T-cell (primary cell): ENCODE results near the gene CLIC4. TPM values are rescaled to one million over a fixed set of nuclear protein-coding genes. Genes with fewer than 3 reads are reported as not detected.

Experiments
- ATAC-seq, 4 experiments: fragments of 200-7000 bp in 3 of 4; fragments of 150-1000 bp in 1 of 4; cut with Tn5 transposase; replicated peaks in 1 of 4; 1 replicate in 3 of 4; 2 replicates in 1 of 4; pipeline ENCODE4 v1.10.0; 2021; ENCODE audit warnings: moderate library complexity in 3 of 4, mild to moderate bottlenecking in 2 of 4, moderate number of reproducible peaks in 1 of 4
- CTCF ChIA-PET, 2 donors: fragments of 300-600 bp; sonication (Branson Sonifier 250); formaldehyde crosslinking; loops; one replicate each; lab custom pipeline; 2022; ENCODE audit warnings: antibody characterized with exemption in 2 of 2; lab: Charles Lee
- POLR2A ChIA-PET, 2 donors: fragments of 300-600 bp; sonication (Branson Sonifier 250); formaldehyde crosslinking; loops; one replicate each; lab custom pipeline; 2022; ENCODE audit warnings: antibody characterized with exemption in 2 of 2; lab: Charles Lee
- DNase-seq, 35 experiments: peaks; one replicate each; pipeline versions ENCODE4 v3.0.0 to v3.0.0-alpha.2; 2013 to 2023
- H3K27ac ChIP-seq: one replicate; pipeline ENCODE4 v1.5.1; 2013; ENCODE audit warnings: low read length
- H3K27me3 ChIP-seq, 2 experiments: replicated peaks in 1 of 2; 1 replicate in 1 of 2; 2 replicates in 1 of 2; pipeline versions ENCODE4 v1.6.1 to v1.7.0; 2013; ENCODE audit warnings: low read length in 1 of 2, mixed read lengths in 1 of 2; ENCODE audit not compliant: control insufficient read depth in 2 of 2, insufficient read depth in 2 of 2; ENCODE audit errors: extremely low read depth in 1 of 2
- H3K36me3 ChIP-seq, 2 donors: 1 replicate in 1 of 2; 2 replicates in 1 of 2; pipeline versions ENCODE4 v1.6.1 to v1.7.0; 2013; ENCODE audit warnings: low read length in 1 of 2; ENCODE audit not compliant: control insufficient read depth in 2 of 2, insufficient read depth in 1 of 2; ENCODE audit errors: extremely low read depth in 1 of 2
- H3K4me1 ChIP-seq, 2 experiments: 1 replicate in 1 of 2; 2 replicates in 1 of 2; pipeline versions ENCODE4 v1.6.1 to v1.7.0; 2013; ENCODE audit warnings: low read length in 2 of 2, mixed read lengths in 1 of 2; ENCODE audit not compliant: insufficient read depth in 2 of 2, control insufficient read depth in 1 of 2; ENCODE audit errors: extremely low read depth in 1 of 2
- H3K4me3 ChIP-seq, 2 donors: 1 replicate in 1 of 2; 2 replicates in 1 of 2; pipeline versions ENCODE4 v1.5.1 to v1.7.0; 2013; ENCODE audit warnings: mild to moderate bottlenecking in 2 of 2, low read length in 1 of 2, moderate library complexity in 1 of 2; ENCODE audit not compliant: control insufficient read depth in 1 of 2; ENCODE audit errors: extremely low read depth in 1 of 2
- H3K9me3 ChIP-seq: 2 replicates; pipeline ENCODE4 v1.7.0; 2013
- H3K27ac Mint-ChIP-seq, 2 donors: one replicate each; pipeline ENCODE4 v1.8.0; 2020 to 2021; ENCODE audit warnings: mild to moderate bottlenecking in 2 of 2, mixed read lengths in 2 of 2
- H3K27me3 Mint-ChIP-seq, 2 donors: one replicate each; pipeline ENCODE4 v1.8.0; 2021 to 2022; ENCODE audit warnings: mixed read lengths in 2 of 2
- H3K36me3 Mint-ChIP-seq: one replicate; pipeline ENCODE4 v1.8.0; 2021; ENCODE audit warnings: mixed read lengths
- H3K4me1 Mint-ChIP-seq, 3 donors: one replicate each; pipeline ENCODE4 v1.8.0; 2020 to 2022; ENCODE audit warnings: mixed read lengths in 3 of 3, mild to moderate bottlenecking in 1 of 3
- H3K4me3 Mint-ChIP-seq, 3 donors: one replicate each; pipeline ENCODE4 v1.8.0; 2020 to 2022; ENCODE audit warnings: mild to moderate bottlenecking in 3 of 3, mixed read lengths in 3 of 3, moderate library complexity in 3 of 3
- H3K9me3 Mint-ChIP-seq, 3 donors: one replicate each; pipeline ENCODE4 v1.8.0; 2020 to 2022; ENCODE audit warnings: mixed read lengths in 3 of 3
- WGBS: methylation state at CpG from one replicate; pipeline ENCODE4 v1.1.5; 2013; ENCODE audit warnings: missing lambda C conversion rate; ENCODE audit not compliant: insufficient coverage; 5-methylcytosine and 5-hydroxymethylcytosine counted together
- total RNA-seq, 35 experiments: library from RNA in 6 of 35; stranded (reverse) in 6 of 35; fragments of 120-200 nt in 1 of 35; gene quantifications; one replicate each; pipeline versions ENCODE4 v1.2.1 to v1.2.4 and lab custom pipeline; 2013 to 2026

The CLIC4 gene
- total RNA-seq, 5 donors from 2014 or later (not counting 1 experiment from before 2014, with no cell fraction given) = 0.75 to 9.1 (median 5.5) TPM

GRCh38 chr1:24849672-24850295 lies 104.5 kb downstream of the CLIC4 start:
- CTCF ChIA-PET = interaction anchor here in 1 of 2 donors (0.6 to 0.7 kb wide), 4 partner anchors 149 to 1139 kb away, joined by 3 read pairs; no protein-coding TSS in a partner anchor
- WGBS = 75% methylated on average over 8 of the region's 9 CpGs
- Mint-ChIP-seq H3K27me3 (no peaks in the 10 kb centered on the region), H3K4me1 (peaks cover 14 to 18% (median 18%) of the 10 kb centered on the region in 3 donors), H3K9me3 (no peaks in the 10 kb centered on the region), H3K4me3 (peak overlapping the region; percentile 51 to 74 (median 54)), H3K36me3 (no peaks in the 10 kb centered on the region), H3K27ac (peak overlapping the region; percentile 34 to 37)
- peak in 3 of 35 experiments; percentile 21 to 44 (median 28) for DNase-seq
- Histone ChIP-seq H3K27ac (no peak overlapping the region), H3K36me3 (no peaks in the 10 kb centered on the region), H3K4me3 (no peak overlapping the region), H3K4me1 (peaks cover 2 to 28% of the 10 kb centered on the region in 2 experiments), H3K27me3 (no peaks in the 10 kb centered on the region), H3K9me3 (no peaks in the 10 kb centered on the region)
- POLR2A ChIA-PET = interaction anchor here (0.7 kb wide), 2 partner anchors 74 to 78 kb away, joined by 3 to 11 read pairs; no protein-coding TSS in a partner anchor
- ATAC-seq = no peak

- peak overlapping the region in 1 of 2 donors; percentile 56 for H3K27ac Mint-ChIP-seq
- no peaks in the 10 kb centered on the region for H3K27me3 ChIP-seq
- H3K4me3 ChIP-seq = no peak overlapping the region
- no peak overlapping the region for H3K27ac ChIP-seq
- DNase-seq (no peak), ATAC-seq (no peak)
- H3K9me3 Mint-ChIP-seq = no peaks in the 10 kb centered on the region
- H3K9me3 ChIP-seq = no peaks in the 10 kb centered on the region
- POLR2A ChIA-PET = interaction anchor here (0.6 to 0.7 kb wide), 2 partner anchors 64 to 1526 kb away, joined by 3 to 6 read pairs; no protein-coding TSS in a partner anchor
- no peaks in the 10 kb centered on the region for H3K36me3 Mint-ChIP-seq
- 80% methylated on average over 2 of the region's 6 CpGs for WGBS
- no peaks in the 10 kb centered on the region for H3K27me3 Mint-ChIP-seq
- no peak overlapping the region for H3K4me3 Mint-ChIP-seq
- CTCF ChIA-PET = interaction anchor here in 1 of 2 donors (0.7 kb wide), 1 partner anchor 532 kb away, joined by 3 read pairs; no protein-coding TSS in a partner anchor
- H3K36me3 ChIP-seq = no peaks in the 10 kb centered on the region
- peaks cover 14 to 18% (median 18%) of the 10 kb centered on the region in 3 donors for H3K4me1 Mint-ChIP-seq
- H3K4me1 ChIP-seq = peaks cover 2 to 28% of the 10 kb centered on the region in 2 experiments
These were observed 105.2 kb downstream of the CLIC4 start for GRCh38 chr1:24850328-24850920.

GRCh38 chr1:24853649-24854048 lies 108.4 kb downstream of the CLIC4 start:
- POLR2A ChIA-PET = no interaction called here
- Histone ChIP-seq H3K9me3 (no peaks in the 10 kb centered on the region), H3K27ac (no peak overlapping the region), H3K4me3 (no peak overlapping the region), H3K36me3 (no peaks in the 10 kb centered on the region), H3K4me1 (peaks cover 0 to 35% of the 10 kb centered on the region in 2 experiments), H3K27me3 (no peaks in the 10 kb centered on the region)
- ATAC-seq (no peak), DNase-seq (no peak)
- 100% methylated on average over 1 of the region's 6 CpGs for WGBS
- H3K27me3 Mint-ChIP-seq = no peaks in the 10 kb centered on the region
- H3K27ac Mint-ChIP-seq = no peak overlapping the region
- H3K4me1 Mint-ChIP-seq = peaks cover 10 to 24% (median 14%) of the 10 kb centered on the region in 3 donors
- no peaks in the 10 kb centered on the region for H3K36me3 Mint-ChIP-seq
- CTCF ChIA-PET = interaction anchor here in 1 of 2 donors (0.6 to 0.8 kb wide), 2 partner anchors 17 to 835 kb away, joined by 3 read pairs; no protein-coding TSS in a partner anchor
- H3K9me3 Mint-ChIP-seq = no peaks in the 10 kb centered on the region
- H3K4me3 Mint-ChIP-seq = no peak overlapping the region

GRCh38 chr1:24855474-24855873 lies 110.2 kb downstream of the CLIC4 start:
- no peaks in the 10 kb centered on the region for H3K27me3 Mint-ChIP-seq
- H3K27ac ChIP-seq = no peak overlapping the region
- H3K27ac Mint-ChIP-seq = no peak overlapping the region
- ATAC-seq = no peak
- ChIA-PET CTCF (no interaction called here), POLR2A (no interaction called here)
- DNase-seq = no peak
- no peaks in the 10 kb centered on the region for H3K27me3 ChIP-seq
- peaks cover 0 to 26% of the 10 kb centered on the region in 2 experiments for H3K4me1 ChIP-seq
- peaks cover 0 to 11% (median 0%) of the 10 kb centered on the region in 3 donors for H3K4me1 Mint-ChIP-seq
- no peaks in the 10 kb centered on the region for H3K36me3 ChIP-seq
- no peaks in the 10 kb centered on the region for H3K9me3 ChIP-seq
- H3K36me3 Mint-ChIP-seq = no peaks in the 10 kb centered on the region
- no peaks in the 10 kb centered on the region for H3K9me3 Mint-ChIP-seq
- no peak overlapping the region for H3K4me3 Mint-ChIP-seq
- WGBS = 83% methylated on average over 4 of the region's 5 CpGs
- no peak overlapping the region for H3K4me3 ChIP-seq

- H3K4me1 Mint-ChIP-seq = peaks cover 0 to 11% (median 0%) of the 10 kb centered on the region in 3 donors
- H3K27ac Mint-ChIP-seq = peak overlapping the region in 1 of 2 donors; percentile 31
- no peaks in the 10 kb centered on the region for H3K27me3 ChIP-seq
- 47% methylated on average over 11 of the region's 16 CpGs for WGBS
- no peaks in the 10 kb centered on the region for H3K36me3 ChIP-seq
- peak overlapping the region; percentile 54 for H3K27ac ChIP-seq
- no peaks in the 10 kb centered on the region for H3K9me3 ChIP-seq
- H3K4me3 Mint-ChIP-seq = no peak overlapping the region
- H3K27me3 Mint-ChIP-seq = no peaks in the 10 kb centered on the region
- POLR2A ChIA-PET = no interaction called here
- no peak for ATAC-seq
- H3K4me1 ChIP-seq = peaks cover 0 to 28% of the 10 kb centered on the region in 2 experiments
- H3K36me3 Mint-ChIP-seq = no peaks in the 10 kb centered on the region
- peak in 3 of 35 experiments; percentile 7 to 62 (median 11) for DNase-seq
- H3K4me3 ChIP-seq = no peak overlapping the region
- no peaks in the 10 kb centered on the region for H3K9me3 Mint-ChIP-seq
- CTCF ChIA-PET = no interaction called here
These were observed 111.7 kb downstream of the CLIC4 start for GRCh38 chr1:24856787-24857506.

GRCh38 chr1:24857507-24858133 lies 112.4 kb downstream of the CLIC4 start:
- no peaks in the 10 kb centered on the region for H3K9me3 ChIP-seq
- ChIA-PET CTCF (no interaction called here), POLR2A (no interaction called here)
- peak overlapping the region; percentile 54 for H3K27ac ChIP-seq
- DNase-seq (peak in 2 of 35 experiments; percentile 11 to 46), ATAC-seq (no peak)
- Mint-ChIP-seq H3K27ac (peak overlapping the region in 1 of 2 donors; percentile 31), H3K4me1 (peaks cover 0 to 11% (median 0%) of the 10 kb centered on the region in 3 donors), H3K27me3 (no peaks in the 10 kb centered on the region), H3K9me3 (no peaks in the 10 kb centered on the region), H3K36me3 (no peaks in the 10 kb centered on the region), H3K4me3 (no peak overlapping the region)
- H3K27me3 ChIP-seq = peaks cover 0 to 2% of the 10 kb centered on the region in 2 experiments
- WGBS = 87% methylated on average over 2 of the region's 6 CpGs
- peaks cover 0 to 28% of the 10 kb centered on the region in 2 experiments for H3K4me1 ChIP-seq
- no peak overlapping the region for H3K4me3 ChIP-seq
- no peaks in the 10 kb centered on the region for H3K36me3 ChIP-seq
